Activated CD4-positive, alpha-beta T cell treated with anti-CD3 and anti-CD28 coated beads, Interleukin-10, Interleukin-2, amounts not matched to agents 100 ng/mL and 50 ng/mL, durations not matched to agents 16 hours and 8 hours (primary cell): Measurements from ENCODE around the gene DOCK9.

Experiments
- DNase-seq: peaks from one replicate; pipeline ENCODE4 v3.0.0-alpha.2; 2020

The DOCK9 gene

GRCh38 chr13:98977568-98978265, at the start of gene DOCK9:
TSS of gene DOCK9 (minus strand) at chr13:98978064. CDS start at chr13:98977909, 155 bp downstream.
- DNase-seq, result no peak

- DNase-seq, result peak; percentile 82
These were observed 49.4 kb upstream of the DOCK9 start for GRCh38 chr13:99027260-99027659.

GRCh38 chr13:99022941-99023340, 45.1 kb upstream of the DOCK9 start:
- DNase-seq, result no peak

GRCh38 chr13:99018418-99019180, 40.7 kb upstream of the DOCK9 start:
- DNase-seq, result peak; percentile 30

GRCh38 chr13:99015606-99016490, 38.0 kb upstream of the DOCK9 start:
- no peak for DNase-seq

GRCh38 chr13:99014522-99014921, 36.7 kb upstream of the DOCK9 start:
- DNase-seq, result no peak

GRCh38 chr13:99013951-99014350, 36.1 kb upstream of the DOCK9 start:
- DNase-seq, result no peak

- no peak for DNase-seq
These were observed 34.7 kb upstream of the DOCK9 start for GRCh38 chr13:99012539-99012938.

GRCh38 chr13:99009987-99010551, 32.2 kb upstream of the DOCK9 start:
- no peak for DNase-seq

GRCh38 chr13:99008577-99008976, 30.7 kb upstream of the DOCK9 start:
- no peak for DNase-seq

GRCh38 chr13:99007414-99007986, 29.6 kb upstream of the DOCK9 start:
- no peak for DNase-seq

GRCh38 chr13:99005609-99006008, 27.7 kb upstream of the DOCK9 start:
- DNase-seq, result no peak

GRCh38 chr13:99004978-99005377, 27.1 kb upstream of the DOCK9 start:
- no peak for DNase-seq

GRCh38 chr13:99003851-99004471, 26.1 kb upstream of the DOCK9 start:
- no peak for DNase-seq

- DNase-seq, result no peak
These were observed 25.3 kb upstream of the DOCK9 start for GRCh38 chr13:99003186-99003585.

- DNase-seq, result no peak
These were observed 24.4 kb upstream of the DOCK9 start for GRCh38 chr13:99002172-99002710.

GRCh38 chr13:99000137-99000536, 22.3 kb upstream of the DOCK9 start:
- no peak for DNase-seq

- no peak for DNase-seq
These were observed 21.7 kb upstream of the DOCK9 start for GRCh38 chr13:98999639-98999952.

- DNase-seq, result peak; percentile 74
These were observed 21.2 kb upstream of the DOCK9 start for GRCh38 chr13:98998831-98999638.

GRCh38 chr13:98997738-98998641, 20.1 kb upstream of the DOCK9 start:
- peak; percentile 18 for DNase-seq
